HG03457 (cell line): ENCODE measurements around the gene TTC12.

ENCODE experiments used
- ATAC-seq: cut with Tn5 transposase; IDR thresholded peaks from one replicate; pipeline ENCODE4 v1.9.1; 2021; ENCODE audit warnings: moderate number of reproducible peaks; ENCODE audit not compliant: unreplicated experiment

The TTC12 gene, protein sequence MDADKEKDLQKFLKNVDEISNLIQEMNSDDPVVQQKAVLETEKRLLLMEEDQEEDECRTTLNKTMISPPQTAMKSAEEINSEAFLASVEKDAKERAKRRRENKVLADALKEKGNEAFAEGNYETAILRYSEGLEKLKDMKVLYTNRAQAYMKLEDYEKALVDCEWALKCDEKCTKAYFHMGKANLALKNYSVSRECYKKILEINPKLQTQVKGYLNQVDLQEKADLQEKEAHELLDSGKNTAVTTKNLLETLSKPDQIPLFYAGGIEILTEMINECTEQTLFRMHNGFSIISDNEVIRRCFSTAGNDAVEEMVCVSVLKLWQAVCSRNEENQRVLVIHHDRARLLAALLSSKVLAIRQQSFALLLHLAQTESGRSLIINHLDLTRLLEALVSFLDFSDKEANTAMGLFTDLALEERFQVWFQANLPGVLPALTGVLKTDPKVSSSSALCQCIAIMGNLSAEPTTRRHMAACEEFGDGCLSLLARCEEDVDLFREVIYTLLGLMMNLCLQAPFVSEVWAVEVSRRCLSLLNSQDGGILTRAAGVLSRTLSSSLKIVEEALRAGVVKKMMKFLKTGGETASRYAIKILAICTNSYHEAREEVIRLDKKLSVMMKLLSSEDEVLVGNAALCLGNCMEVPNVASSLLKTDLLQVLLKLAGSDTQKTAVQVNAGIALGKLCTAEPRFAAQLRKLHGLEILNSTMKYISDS

DNA sequence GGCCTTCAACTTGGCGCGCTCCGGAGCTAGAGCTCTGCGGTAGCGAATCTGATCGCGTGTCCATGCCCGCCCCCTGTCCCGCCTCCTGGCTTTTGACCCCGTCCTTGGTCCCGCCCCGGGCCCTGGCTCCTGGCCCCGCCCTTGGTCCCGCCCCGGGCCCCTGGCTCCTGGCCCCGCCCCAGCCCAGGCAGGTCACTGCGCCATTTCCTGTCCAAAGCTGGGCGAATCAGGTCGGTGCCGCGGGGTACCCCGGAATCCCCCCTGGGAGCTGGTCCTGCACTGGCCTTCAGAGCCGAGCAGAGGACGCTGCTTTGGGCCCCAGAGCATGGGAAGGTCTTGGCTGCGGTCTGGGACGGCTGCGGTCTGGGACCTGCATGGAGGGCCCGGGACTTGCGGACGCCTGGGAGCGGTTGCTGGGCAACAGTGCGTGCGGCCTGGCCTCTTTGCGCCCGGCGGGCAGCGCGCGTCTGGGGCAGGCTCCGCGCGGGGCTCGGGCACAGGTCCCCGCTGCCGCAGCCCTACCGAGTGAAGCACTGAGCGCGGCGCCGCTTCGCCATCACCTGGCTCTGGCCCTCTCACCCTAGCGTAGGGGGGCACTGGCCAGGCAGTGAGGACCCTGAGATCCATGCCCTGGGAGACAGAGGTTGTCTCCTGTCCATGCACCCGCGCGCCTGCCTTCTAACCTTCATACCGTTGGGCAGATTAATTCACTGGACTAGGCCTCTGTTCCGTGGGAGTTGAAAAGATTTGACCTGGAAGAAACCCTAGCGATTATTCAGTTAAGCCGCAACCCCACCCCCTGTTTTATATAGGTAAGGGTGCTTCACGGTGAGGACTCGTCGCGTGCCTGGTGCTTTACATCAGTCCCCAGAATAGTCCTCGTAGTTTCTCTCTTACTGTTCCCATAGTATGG, at the start of gene TTC12:
Gene TTC12 (plus strand): TSS at position 195 of the 913 bp plus-strand sequence. CDS start 1,675 bp downstream, outside the sequence.
- ATAC-seq: peak; percentile 97

DNA sequence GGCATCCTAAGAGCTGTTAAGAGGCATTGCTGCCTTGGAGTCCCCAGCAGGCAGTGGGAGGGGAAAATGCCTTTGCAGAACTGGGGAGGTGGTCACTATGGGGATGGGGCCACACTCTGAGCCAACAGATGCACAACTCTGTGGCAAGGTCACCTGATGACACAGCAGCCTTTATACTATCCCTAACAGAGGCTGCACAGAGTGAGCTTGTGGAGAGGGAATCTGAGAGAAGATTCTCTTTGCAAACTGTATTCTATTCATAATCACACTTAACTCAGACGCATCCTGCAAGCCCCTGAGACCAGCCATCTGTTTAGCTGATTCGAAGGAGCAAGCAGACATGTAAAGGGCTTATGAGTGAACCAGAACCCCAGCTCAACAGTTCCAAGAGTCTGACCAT, 49.0 kb upstream of the TTC12 start:
- no peak for ATAC-seq

DNA sequence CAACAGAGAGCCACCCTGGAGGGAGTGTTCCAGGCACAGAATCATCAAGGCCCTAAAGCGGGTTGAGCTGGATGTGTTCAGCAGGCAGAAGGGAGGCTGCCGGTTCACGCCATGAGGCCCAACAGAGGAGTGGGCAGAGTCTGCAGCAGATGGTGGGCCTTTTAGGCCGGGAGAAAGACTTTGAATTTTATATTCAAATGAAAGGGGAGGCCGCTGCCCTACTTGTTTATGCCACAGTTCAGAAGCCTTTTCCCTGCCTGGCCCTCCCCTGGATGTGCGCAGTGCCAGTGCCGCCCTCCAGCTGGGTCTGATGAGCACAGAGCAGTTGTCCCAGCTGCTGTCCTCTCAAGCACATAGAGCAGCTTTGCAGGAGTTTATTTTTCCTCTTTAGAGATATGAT, 46.9 kb upstream of the TTC12 start:
- no peak for ATAC-seq

DNA sequence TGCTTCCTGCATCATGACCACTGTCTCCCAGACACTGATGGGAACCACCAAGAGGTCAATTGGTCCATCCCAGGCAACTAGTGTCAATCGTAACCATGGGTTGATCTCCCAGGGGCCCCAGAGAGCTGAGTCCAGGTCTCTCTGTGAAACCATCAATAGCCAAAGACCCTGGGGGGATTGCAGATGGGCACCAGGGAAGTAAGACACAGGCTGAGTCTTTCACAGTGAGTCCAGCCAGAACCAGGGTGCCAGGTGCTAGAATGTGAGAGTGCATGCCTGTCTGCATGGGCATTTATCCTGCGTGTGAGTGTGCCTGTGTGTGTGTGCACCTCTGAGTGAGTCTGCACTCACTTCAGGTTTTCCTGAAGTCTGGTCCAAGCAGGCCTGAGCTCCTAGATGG, 45.3 kb upstream of the TTC12 start:
- ATAC-seq: no peak

DNA sequence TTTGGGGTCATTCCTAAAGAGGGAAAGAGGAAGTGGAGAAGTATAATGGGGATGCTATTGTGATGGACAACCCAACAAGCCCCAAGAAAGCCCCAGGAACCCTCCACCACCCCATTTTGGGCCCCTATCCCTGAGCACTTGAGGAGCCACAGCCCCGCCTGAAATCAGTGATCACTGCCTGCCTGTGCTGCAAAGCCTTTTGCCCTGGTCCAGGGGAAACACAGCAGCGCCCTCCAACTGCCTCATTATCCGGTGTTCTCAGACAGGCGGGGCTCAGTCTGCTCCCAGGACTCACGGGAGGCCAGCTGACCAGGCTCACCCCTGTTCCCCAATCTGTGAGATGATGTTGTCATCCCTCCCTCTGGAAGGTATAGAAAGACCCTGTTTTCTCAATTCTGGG, 44.7 kb upstream of the TTC12 start:
- ATAC-seq: no peak

DNA sequence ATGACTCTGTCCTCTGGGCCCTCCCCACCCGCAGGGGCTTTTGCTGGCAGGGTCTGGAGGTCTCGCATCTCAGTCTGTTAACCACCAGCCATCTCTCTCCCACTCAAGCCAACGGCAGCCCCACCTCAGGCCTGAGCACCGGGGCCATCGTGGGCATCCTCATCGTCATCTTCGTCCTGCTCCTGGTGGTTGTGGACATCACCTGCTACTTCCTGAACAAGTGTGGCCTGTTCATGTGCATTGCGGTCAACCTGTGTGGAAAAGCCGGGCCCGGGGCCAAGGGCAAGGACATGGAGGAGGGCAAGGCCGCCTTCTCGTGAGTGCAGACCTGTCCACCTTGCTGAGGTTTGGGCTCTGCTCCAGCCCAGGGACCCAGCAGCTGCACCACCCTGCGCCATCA, 44.3 kb upstream of the TTC12 start:
- no peak for ATAC-seq

DNA sequence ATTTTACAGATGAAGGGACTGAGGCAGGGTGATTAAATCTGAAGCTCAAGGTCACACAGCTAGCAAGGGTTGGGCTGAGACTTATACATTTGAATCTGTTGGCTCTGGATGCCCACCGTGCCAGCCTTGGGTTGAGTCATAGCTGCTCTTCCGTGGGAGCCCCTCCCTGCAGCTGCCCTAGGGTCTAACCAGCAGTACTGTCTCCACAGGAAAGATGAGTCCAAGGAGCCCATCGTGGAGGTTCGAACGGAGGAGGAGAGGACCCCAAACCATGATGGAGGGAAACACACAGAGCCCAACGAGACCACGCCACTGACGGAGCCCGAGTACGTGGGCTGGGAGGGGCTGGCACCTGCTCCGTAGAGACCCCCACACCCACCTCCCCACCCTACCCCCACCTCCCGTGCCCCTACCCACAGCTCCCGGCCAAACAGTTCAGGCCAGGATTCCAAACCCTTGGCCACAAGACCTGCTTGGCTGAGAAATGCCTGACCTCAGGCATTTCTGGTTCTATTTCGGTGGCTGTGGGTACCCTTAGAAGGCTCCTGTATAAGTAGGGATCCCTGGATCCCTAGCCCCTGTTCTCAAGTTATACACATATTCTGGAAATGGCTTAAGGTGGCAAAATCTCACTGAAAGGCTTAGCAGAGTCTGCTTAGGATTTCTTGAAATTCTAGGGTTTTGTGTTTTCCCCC, 42.7 kb upstream of the TTC12 start:
- no peak for ATAC-seq

DNA sequence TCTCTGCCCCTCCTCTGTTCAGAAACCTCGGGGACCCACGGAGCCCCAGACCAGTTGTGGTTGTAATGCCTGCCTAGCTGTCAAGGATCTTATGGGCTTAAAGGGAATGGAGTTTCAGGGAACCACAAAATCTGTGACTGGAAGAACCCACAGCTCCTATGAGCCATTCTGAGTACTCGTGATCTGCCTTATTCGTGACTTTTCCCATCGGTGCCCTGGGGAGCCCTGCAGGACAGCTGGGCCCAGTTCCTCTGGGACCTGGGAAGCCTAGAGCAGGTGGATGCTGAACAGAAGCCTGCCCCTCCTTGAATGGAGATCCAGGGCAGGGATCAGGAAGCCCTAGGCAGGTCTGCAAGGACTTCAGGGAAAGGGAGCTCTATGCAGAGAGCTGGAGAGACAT, 42.1 kb upstream of the TTC12 start:
- no peak for ATAC-seq

DNA sequence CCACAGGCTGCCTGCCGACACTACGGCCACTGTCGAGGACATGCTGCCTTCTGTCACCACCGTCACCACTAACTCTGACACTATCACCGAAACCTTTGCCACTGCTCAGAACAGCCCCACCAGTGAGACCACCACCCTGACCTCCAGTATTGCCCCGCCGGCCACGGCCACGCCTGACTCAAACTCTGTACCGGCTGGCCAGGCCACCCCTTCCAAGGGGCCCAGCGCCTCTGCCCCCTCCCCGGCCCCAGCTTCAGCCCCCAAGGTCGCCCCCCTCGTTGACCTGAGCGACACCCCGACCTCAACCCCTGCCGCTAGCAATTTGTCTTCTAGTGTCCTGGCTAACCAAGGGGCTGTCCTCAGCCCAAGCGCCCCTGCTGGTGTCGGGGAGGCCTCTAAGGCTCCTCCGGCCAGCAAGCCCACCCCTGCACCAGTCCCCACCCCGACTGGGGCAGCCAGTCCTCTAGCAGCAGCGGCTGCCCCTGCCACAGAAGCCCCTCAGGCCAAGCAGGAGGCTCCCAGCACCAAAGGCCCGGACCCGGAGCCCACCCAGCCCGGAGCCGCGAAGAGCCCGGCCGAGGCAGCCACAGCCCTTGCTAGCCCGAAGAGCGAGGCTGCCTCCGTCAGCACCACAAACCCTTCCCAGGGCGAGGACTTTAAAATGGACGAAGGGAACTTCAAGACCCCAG, 41.3 kb upstream of the TTC12 start:
- ATAC-seq: no peak

DNA sequence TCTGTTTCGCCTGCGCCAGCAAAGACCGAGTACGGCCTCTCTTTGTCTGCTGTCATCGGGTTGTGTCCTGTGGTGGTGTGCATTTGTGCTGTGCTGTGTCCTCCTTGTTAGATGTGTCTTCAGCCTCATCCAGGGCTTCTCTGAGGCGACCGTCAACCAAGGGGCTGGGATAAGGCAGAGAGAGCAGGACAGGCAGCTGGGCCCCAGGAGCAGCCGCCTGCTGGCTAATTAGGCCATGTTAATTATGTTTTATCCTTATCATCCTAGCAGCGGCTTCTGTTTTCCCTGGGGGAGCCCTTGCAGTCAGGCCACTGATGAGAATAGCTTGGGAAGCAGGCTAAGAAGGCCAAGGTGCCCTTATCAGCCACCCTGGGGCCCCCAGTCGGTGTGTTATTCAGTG, 40.7 kb upstream of the TTC12 start:
- no peak for ATAC-seq

DNA sequence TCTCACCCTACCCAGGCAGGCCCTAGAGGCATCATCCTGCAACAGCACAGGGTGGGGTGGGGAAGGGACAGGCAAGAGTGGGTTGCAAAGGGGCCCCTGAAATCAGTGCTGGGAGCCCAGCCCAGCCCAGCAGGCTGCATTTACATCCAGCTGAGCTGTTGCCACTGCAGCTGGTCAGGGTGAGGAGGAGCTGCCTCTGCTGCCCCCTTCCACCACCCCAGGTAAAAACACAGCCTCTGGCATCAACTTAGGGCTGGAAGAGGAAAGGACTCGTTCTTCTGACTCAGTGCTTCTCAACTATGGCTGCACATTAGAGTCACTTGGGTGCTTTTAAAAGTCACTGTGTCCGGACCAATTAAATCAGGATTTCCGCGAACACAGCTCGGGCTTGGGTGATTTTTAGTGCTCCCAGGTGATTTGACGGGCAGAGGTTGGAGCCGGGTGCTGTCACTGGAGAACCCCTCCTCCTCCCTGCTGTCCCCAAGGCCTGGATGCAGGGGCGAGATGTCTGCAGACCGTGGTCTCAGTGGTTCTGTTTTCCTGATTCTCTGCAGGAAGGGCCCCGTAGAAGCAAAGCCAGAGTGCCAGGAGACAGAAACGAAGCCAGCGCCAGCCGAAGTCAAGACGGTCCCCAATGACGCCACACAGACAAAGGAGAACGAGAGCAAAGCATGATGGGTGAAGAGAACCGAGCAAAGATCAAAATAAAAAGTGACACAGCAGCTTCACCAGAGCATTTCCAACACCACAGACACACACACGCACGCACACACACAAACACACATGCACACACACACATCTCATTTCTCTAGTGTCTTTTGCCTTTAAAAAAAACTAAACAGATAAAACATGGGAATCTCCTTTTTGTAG, 39.4 kb upstream of the TTC12 start:
- no peak for ATAC-seq

DNA sequence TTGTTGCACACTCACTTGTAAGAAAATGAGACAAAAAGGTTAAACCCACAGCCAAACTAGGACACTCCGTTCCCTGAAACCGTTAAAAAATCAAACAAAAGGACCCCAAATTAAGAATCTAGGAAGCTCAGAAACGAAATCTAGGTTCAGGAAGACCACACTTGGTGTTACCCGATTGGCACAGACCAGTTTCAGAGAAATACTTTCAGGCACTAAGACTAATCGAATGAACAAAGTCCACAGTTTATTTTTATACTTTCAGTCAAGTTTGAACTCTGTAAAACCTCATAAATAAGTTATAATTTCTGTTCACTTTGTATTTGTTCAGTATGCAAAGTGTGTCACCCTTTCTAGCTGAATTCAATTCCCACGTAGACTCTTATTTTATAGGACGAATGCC, 38.8 kb upstream of the TTC12 start:
- ATAC-seq: no peak

DNA sequence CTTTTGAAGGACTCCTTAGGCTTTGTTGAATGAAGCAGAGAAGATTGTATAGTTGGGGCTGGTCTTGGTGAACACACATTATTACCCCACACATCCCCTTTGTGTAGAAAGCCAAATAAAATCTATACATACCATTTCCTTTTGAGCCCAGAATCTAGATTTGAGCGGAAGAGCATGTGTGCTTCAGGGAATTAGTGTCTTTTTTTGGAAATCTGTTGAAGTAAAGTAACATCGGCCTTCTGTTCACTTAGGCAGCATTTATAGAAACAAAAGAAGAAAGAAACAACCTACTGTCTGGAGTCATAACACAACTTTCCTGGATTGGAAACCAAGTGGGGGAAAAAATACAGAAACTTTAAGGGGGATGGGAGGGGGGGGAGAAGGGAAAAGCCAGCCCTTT, 37.9 kb upstream of the TTC12 start:
- no peak for ATAC-seq

DNA sequence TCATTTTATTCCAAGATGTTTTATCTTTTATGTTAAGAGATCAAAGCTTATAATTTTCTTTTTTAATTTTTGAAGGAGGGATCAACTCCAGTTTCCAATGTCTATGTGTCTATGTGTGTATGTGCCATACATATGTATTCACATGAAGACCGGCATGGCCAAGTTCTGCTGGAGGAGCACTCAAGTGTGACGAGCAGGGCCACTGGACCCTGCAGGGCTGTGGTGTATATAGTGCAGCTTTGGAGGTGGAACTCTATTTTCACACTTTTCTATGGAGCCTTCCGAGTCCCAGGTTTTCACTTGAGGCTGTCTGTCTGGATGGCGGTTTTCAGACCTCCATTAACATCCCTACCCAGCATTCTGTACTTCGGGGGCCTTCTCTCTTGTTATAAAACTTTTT, 36.5 kb upstream of the TTC12 start:
- no peak for ATAC-seq

DNA sequence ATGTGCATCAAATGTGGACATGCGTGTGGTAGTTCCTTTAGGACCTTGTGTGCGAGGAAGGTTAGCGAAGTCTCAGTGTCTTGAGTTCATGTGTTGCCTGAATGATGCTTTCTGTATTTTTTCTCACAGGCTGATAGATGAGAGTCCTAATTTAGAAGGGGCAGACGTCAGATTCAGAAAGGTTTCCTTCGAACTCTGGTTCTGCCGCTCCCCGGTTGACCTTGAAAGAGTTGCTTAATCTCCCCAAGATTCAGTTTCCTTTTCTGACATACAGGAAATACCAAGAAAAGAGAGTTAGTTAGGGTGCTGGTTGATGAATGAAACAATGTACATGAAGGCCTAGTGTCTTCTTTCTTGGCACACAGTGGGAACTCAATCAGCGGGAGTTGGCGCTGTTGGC, 35.9 kb upstream of the TTC12 start:
- no peak for ATAC-seq

DNA sequence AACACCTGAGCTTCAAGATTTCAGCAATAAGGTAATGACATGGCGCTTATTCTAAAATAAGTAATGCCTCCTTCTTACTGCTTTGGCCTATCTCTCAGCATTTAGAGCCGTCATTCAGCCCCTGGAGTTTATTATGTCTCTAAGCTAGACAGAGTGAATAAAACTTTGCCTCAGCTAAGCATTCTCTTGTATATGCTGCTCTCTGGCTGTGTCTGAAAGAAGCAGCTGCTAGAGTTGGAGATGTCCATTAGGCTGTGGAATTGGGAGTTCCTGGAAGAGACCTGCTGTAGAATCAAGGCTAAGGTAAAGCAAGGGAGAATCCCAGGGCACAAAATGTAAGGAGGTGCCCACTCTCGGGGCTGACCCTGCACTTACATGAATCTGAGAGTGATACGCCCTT, 35.5 kb upstream of the TTC12 start:
- no peak for ATAC-seq

DNA sequence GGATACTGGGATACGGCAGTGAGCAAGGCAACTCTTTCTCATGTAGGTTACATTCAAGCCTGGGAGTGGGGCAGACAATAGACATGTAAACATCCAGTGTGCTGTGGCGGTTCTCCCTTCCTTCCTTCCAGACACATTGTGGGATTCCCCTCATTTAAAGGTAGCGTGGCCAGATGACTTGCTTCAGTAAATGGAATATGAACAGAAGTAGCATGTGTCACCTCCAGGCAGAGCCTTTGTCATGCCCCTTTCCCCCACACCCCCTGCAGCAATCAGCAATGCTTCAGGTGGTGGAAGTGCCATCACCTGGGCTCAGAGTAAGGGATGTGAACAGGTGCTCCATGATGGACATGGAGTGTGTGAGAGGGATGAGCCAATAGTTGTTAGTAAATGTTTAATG, 34.8 kb upstream of the TTC12 start:
- no peak for ATAC-seq

DNA sequence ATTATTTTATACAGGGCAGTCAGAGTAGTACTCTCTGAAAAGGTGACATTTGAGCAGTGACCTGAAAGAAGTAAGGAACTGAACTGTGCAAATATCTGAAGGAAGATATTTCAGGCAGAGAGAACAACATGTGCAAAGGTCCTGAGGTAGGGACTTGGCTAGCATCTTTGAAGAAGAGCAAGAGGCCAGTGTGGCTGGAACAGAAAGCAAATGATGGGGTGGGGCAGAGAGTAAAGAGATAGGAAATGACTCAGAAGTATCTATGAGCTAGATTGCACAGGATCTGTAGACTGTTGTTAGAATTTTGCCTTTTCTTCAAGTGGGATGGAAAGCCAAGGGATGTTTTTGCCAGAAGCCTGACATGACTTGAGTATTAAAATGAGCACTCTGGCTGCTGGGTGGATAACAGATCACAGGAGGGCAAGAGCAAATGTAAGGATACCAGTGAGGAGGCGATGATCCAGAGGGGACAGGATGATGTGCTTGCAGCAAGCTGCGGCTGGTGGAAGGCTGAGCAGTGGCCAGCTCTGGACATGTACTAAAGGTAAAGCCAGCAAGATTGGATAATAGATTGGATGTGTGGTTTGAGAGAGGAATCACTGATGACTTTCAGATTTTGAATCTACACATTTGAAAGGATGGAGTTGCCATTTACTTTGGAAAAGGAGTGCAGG, 33.2 kb upstream of the TTC12 start:
- no peak for ATAC-seq

DNA sequence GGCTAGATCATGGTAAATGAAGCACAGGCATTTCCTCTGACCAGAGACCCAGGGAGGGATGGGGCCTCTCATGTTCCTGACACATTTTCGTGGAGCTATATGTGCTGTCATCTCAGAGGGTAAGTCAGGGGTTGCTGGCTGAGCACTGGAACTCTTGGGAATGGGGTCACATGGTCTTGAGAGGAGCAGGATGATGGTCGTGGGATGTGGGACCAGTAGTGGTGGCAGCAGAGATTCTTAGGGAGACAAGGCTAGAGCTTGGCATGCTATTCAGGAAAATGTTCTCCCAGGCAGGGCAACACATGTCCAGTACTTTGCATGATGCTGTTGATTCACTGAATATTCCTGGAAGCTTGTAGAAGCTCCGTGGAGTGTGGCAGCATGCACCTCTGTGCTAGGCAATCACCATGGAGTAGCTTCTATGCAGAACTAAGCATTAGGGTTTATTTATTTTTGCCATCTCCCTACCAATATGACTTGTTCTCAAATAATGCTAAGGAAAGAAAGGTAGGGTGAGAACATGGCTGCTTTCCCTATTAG, 31.4 kb upstream of the TTC12 start:
- ATAC-seq: no peak
